Embryonic facial prominence (tissue), 1 donor: ENCODE measurements around the gene KIF6.

Source experiments
- DNase-seq: peaks from one replicate; pipeline ENCODE4 v3.0.0-alpha.2; 2016; ENCODE audit errors: extremely low spot score

KIF6 gene

DNA sequence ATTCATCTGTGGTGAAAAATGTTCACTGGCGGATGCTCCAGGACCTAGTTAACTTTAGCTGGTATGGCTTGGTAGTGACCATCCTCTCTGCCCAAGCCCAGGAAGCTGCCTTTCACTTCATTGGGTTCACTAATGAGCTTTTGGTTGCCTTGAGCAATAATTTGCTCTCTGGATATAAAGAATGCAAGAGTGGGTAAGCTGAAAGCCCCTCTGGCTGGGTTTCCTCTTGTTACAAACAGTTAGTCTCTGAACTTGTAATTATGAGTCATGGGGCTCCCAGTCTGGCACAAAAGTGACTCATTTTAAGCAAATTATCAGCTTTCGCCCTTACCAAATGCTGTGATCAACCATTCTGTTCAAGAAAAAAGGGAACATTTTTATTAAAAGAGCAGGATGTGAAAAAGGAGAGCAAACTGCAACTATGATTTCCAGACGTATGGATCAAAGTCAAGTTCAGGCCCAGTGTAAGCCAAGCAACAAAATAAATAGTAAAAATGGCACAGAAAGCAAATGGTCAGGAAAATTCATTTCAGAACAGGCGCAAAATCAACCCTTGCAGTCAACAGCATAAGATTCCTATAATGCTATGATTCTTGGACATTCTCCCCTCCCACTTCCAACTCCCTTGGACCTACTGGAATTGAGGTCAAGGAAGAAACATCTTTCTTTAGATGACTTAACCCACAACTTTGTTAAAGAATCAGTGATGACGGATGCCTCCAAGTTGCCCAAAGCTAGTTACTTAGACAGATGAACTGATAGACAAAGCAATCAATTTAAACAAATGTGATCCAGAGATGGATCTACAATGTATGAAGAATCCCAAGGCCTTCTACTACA, 272.7 kb downstream of the KIF6 start:
- no peak for DNase-seq

DNA sequence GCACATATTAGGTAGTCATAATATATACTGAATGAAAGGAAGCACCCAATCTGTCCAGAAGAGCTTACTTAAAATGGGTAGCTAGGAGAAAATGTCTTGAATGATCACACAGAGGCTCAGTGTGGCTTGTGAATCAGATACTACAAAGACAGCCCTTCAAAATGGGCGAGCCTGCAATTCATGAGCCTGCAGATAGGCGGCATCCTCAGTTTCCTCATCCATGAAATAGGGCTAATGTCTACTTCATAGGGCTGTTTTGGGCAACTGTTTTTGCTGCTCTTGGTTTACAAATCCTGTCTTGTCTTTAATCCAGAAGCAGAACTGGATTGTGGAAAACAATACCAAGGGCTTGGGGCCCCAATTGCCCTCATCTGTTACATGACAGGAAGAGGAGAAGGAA, 273.4 kb downstream of the KIF6 start:
- no peak for DNase-seq

DNA sequence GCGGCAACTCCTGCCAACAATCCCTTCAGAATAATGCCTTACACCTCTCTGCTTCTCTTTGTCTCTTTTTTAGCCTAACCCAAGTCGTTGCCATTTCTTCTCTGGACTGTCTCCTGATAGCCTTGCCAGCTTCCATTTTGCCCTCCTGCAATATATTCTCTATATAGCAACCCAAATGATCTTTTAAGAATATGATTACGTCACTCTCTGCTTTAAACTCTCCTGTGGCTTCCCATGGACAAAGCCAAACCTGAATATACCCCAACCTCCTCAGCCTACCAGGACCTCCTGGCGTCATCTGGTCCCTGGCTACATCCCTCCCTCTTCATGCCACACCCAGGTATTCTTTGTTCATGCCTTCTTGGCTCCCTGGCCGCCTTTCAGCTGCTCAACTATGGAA, 276.2 kb downstream of the KIF6 start:
- no peak for DNase-seq

DNA sequence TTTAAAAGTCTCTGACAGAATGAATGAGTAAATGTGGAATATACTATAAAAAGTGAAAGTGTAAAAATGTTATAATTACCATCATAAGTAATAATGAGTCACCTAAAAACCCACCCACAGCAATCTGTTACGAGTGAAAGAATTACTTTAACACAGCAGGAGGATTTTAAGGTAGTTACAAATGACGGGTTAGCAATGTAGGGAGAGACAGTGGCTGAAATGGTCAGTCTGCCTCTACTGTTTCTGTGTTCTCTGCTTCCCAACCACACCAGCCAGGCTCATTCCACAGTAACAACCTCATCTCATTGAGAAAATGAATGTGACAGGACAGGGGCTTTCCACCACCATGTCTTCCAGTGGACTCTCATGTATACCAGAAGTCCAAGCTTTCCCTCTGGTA, 278.3 kb downstream of the KIF6 start:
- DNase-seq, result no peak

DNA sequence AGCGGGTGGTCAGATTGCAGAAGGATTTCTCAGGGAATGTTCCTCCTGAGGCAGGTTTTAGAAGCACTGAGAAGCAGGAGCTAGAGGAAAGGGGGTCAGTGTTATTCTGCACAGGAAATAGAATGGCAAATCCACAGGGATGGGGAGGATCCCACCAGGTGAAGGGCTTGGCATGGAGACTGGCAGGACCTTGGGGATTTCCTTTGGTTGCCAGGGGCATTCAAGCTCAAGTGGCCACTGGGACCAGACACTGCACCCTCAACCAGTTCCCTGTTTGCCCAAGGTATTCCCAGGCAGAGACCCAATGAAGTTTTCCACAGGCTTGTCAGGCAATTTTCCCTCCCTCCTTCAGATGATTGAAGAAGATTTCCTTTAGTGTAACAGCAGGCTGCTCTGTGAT, 279.5 kb downstream of the KIF6 start:
- no peak for DNase-seq

DNA sequence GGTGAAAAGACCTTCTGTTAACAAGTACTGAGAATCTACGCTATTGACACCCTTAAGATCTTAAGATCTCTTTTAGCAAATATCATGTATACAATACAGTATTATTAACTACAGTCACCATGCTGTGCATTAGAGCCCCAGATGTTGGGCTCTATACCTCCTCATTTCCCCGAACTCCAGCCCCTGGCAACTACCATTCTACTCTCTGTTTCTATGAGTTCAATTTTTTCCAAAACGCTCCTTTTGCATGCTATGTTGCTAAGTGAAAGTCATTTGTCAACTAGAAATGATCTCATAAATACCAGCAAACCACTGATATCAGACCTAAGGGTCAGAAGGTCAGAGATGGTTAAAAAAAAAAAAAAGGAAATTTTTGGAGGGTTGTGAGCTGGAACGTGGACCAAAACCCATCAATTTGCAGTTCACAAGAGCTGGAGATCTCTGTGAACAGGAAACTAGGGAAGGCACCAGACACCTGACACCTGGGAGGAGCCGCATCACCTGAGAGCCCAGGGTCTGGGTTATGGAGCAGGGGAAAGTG, 280.7 kb downstream of the KIF6 start:
- DNase-seq, result no peak

DNA sequence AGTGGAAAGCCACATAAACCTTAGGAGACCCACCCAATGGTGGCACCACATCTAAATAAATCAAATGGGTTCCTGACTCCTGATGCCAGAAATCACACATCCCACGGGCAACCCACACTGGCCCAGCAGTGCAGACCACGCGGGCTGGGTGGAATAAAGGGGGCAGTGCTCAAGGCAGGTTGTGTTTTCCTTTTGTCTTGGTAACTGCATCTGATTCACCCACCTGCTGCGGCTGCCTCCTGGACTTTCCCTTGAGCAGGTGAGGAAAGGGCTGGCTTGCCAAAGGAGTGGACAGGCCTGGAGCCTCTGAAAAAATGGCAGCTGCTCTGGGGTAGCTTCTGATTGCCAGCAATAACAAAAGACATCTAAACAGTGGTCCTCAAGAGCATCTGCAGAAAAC, 283.2 kb downstream of the KIF6 start:
- no peak for DNase-seq

DNA sequence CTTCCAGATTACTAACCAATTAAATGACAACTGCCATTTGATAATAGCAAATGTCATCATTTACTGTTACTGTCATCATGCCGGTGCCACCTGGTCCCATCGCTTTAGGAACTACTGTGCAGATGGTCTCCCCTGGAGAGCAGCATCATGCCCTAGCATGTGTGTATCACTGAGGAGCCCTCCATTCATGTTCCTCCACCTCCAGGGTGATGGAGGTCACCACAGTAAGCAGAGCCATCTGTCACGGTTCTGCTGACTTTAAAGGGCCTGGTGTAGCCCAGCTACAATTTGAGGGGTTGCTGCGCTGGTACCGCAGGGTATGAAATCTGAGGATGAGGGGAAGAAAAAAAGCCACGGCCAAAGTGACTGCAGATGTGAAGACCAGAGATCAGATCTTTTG, 283.9 kb downstream of the KIF6 start:
- no peak for DNase-seq

DNA sequence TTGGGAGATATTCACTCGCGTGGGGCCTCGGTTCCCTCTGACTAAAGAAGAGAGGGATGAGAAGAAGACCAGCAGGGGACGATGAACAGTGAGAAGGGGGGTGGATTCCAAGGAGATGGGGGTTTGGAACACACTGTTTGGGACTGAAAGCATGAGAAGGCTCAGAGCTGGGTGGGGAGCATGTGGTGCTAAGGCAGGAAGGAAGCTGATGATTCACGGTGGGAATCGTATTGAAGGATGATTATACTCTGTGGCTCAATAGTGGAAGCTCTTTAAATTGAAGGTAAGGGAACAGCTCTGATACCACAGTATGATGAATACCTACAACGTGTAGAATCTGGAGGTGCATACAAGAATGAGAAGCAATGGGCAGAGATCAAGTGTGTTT, 285.2 kb downstream of the KIF6 start:
- no peak for DNase-seq

DNA sequence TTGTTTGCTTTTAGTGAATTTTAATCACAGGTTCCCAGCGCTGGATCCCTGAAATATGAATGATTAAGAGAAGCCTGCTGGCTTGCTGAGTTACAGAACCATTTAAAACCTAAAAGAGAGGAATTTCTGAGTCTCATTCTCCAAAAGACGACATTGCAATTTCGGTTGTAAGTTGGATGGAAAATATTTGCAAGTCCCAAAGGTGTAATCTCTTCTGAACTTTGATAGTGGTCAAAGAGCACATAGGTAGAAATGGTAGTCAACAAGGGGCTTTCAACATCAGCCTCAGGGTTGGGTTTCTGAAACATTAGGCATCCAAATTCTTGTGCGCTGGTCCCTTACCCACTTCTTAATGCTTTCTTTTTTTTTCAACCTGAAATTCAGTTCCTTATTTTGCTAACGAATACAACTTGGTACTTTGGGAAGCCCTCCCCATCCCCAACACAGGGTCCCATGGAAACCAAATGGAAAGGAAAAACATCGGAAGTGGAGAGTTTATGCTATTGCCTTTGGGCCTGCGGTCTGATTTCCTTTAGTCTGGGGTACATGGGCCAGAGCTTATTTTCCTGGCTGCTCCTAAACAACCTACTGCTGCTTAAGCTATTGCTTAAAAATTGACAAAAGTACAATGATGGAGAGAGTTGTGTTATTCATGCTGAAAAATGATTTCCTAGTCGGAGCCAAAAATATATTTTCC, 285.7 kb downstream of the KIF6 start:
- no peak for DNase-seq

DNA sequence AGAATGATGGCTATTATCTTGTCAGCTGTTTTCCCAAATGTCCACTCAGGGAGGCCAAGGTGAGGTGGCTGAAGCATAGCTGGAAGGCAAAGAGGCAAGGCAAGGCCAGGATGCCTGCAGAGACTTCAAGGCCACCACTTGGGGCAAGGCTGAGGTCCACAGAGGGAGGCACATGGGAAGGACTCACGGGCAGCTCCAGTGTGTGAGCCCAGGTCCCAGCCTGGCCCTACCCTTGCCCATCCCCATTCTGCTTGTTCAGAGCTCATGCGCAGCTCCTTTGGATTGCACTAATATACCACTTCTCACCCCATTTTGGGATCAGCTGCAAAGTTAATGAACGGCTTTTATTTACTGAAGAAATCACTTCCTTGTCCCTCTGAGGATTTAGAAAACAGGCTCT, 291.6 kb downstream of the KIF6 start:
- no peak for DNase-seq

DNA sequence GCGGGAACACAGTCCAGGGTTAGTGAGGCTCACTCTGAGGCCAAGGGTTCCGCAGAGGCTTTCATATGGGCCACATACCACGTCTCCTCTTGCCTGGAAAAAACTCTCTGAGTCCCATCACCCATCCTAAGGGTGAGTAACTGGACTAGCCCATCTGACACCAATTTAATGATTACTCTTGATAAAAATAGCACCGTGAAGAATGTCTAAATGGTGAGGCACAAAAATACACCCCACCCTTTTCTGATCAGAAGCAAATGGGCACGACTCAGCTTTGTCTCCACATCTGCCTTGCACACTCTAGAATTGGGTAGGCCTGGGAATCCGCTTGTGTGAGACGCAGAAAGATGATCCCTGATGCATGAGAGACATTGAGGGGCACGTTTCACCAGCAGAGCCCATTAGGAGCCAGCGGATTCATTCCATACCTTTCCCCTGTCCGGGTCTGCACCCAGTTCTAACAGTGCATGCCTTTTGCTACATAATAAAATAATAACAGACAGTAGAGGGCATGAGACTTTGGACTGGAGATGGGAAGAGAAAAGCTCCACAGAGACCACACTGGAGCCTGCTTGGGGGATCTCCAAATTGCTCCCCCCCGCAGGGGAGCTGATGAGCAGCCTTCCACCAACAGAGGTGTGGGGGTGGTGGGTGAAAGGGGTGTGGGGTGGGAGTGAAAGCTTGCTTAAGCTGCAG, 292.7 kb downstream of the KIF6 start:
- no peak for DNase-seq

DNA sequence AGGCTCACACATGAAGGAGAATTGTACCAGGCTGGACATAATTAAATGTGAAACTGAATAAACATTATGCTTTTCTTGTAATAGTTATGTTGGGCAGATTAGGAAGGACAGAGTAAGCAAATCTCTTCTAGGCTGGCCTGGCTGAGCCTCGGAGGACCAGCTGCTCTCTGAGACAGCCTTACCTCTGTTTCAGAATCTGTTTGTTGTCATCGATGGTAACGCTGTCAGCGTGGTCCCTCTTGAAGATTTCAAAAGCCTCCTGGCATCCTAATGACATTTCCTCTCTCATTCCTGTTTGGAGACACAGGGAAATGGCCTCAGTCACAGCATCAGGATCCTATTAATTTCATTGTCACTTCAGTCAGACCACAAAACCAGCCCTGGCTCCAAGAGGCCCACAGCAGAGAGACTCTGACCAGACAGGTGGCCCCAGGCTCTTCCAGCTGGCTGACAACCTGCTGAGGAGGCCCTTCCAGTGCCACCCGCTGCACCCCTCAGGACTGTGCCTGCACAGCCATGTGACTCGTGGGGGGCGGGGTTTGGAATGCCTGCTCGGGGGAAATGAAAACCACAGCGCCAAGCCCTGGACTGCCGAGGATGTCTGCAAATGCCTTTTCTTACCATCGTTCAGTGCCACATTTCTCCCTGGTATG, 294.2 kb downstream of the KIF6 start:
- DNase-seq, result no peak

DNA sequence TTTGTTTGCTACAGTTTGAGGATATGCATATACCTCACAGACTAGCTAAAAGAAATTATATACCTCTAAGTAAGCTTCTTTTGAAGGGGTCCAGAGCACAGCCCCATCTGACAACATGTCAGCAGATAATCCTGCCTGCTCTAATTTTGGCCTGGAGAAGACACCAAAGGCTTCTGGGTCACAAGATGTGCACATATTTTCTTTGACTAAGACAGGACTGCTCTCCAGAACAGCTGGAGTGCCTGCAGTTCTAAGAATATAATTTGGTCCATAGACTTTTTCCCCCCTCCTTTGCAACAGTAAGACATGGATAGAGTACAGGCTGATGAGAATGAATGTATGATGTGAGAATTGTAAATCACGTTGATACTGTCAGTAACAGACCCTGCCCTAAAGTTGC, 294.8 kb downstream of the KIF6 start:
- no peak for DNase-seq

DNA sequence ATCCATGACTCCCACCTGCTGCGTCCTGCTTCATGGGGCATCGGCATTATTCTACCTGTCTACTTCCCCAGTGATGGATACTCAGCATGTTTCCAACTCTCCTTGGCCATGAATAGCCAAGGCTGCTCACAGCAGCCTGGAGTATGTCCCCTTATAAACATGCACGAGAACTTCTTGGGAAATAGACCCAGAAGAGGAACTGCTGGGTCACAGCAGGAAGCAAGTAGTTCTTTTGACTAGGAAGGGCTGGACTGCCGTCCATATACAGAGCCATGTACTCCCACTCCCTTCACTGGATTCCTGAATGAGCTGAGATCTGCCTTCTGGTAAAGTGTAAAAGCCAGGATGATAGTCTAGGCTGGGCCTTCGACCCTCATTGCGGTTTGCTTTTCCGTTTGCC, 296.4 kb downstream of the KIF6 start:
- no peak for DNase-seq

DNA sequence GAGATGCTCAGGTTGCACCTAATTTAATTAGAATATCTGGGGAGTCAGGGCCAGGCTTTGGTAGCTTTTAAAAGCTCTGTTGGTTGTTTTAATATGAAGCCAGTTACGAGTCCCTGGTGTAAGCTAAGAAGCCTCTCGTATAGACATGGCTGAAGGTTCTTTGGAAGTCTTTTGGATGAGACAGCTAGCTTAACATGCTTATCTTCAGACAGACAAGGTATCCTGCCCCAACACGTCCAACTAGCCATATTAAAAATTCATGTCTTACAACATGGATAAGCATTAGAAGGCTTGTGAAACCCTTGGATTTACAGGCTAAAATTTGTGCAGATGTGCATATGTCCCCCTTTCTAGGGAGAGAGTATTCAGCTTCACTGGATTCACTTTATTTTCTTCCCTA, 297.1 kb downstream of the KIF6 start:
- DNase-seq, result no peak

DNA sequence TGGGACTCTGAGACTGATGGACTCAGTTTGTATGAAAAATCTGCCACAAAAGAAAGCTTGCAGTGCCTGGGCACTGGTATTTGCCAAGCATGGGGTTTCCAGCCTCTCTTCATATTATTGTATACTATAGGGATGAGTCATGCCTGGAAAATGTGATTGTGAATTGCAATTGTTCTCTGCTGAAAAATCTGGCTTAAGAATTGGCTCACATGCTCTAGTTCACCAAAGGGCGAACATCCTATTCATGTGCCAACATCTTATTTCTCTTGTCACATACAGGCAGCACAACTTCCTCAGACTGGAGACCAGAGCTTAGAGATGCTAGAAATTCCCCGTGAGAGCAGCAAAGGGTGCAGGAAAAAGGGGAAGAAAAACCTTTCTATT, 299.1 kb downstream of the KIF6 start:
- DNase-seq, result no peak

DNA sequence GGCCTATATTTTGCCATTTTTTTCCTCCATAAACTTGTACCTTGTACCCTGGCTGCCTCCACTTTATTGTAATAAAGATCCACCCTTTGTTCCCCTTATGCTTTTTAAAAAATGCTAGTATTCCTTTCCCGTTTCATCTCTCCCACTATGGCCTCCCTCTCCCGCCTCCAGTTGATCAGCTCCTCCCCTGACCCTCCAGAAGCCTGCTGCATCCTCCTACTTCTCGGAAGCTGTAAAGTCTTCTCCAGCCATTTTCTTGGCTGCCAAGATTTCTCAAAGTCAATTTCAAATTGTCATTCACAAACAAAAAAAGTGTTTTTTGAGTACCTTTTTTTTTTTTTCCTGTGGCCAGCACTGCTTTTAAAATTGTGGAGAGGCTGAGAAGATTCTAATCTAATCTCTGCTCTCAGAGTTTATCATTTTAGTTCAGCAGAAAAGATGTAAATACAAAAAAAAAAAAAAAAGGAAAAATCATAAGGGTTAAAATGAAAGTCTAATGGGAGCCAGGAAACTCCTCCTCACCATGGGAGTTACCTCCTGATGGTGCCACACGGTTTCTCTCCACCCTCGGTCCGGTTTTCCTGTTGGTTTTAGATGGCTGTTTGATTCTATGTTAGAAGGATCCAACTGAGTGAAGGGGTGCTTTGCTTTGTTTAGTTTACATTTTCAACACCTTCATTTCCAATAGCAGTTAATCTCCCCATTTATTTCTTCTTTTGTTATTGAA, 299.7 kb downstream of the KIF6 start:
- no peak for DNase-seq

DNA sequence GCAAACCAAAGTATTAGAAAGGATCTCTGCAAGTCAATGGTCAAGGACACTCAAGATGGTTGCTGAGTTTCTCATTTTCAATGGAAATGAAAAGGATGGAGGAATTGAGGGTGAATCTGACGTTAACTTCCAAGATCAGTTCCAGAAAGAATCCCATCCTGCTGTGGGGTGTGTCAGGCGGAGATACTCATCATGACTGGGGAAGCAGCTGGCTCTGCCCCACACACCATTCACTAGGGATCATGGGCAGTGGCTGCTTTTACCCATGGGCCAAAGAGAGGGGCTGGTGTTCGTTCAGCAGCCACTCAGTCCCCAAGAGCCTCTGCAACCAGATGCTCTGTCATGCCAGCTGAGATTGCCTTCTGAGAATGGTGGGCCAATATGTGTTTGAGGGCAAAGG, 300.4 kb downstream of the KIF6 start:
- DNase-seq, result no peak

DNA sequence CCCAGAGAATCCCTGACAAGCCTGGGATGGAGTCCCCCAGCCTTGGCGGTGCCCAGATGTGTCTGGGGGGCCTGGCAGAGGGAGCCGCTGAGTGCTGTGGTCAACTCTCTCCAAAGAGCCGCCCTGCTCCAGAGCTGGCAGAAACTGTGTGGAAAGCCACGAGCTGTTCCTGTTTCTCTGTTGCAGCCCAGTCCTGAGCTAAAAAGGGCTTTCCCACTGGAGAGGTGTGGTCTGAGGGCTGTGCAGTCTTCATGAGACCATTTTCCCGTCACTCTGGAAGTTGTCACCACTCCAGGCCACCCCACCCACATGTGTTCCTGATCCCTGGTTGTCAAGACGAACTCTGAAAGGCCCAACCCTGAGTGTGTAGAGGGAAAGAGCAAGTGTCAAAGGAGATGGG, 303.0 kb downstream of the KIF6 start:
- DNase-seq, result no peak

DNA sequence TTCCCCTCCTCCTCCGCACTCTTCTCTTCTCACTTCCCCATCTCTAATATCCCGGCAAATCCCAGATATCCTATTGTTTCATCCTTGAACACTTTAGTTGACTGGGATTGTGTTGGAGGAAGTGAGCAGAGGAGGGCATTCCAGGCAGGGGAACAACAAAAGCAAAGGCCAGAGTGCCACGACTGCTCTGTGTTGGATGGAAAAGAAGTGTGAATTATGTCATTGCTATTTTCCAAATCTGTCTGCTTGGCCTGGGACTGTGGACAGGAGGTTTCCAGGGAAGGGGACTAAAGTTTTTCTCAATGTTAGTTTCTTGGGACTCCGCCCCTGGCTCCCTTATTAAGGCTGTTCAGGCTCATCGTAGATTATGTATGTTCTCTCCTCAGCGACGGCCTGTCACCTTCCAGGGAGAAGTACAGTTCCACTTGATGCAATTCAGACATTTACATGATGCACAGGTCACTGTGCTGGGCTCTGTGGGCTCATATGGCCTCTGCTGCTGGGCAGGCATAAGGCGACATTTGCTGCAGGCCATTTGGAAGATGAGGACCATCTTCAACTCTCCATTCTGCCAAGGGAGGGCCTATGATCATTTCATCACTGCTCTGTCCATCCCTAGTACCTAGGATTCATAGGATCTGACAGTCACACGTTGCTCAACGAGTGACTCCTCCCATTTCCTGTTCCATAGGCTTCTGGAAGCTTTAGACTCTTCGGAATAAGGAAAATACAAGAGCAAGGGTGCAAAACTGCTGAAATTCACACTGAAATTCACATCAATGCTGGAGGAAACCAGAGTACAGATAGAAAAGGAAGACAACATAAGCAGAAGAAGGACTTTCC, 303.6 kb downstream of the KIF6 start:
- DNase-seq, result no peak
